GM12864 (cell line): ENCODE results near the gene ZNF462.

Experiments used
- DNase-seq: peaks from one replicate; pipeline ENCODE4 v3.0.0-alpha.2; 2011; ENCODE audit warnings: low read depth
- H3K4me3 ChIP-seq: 2 replicates; pipeline ENCODE4 v1.5.1; 2011; ENCODE audit warnings: mild to moderate bottlenecking, low read depth, low read length, control low read depth
- CTCF ChIP-seq: IDR thresholded peaks from 2 replicates; pipeline ENCODE4 v1.5.1; 2011; ENCODE audit warnings: low read depth, mild to moderate bottlenecking, moderate library complexity, low read length, control low read depth, inconsistent platforms; ENCODE audit errors: missing control alignments

The ZNF462 gene

GRCh38 chr9:107044872-107045271, 181.9 kb downstream of the ZNF462 start:
- H3K4me3 ChIP-seq, result no peak overlapping the region
- TF ChIP-seq CTCF, result peak; percentile 34
- DNase-seq, result no peak

- H3K4me3 ChIP-seq, result no peak overlapping the region
- TF ChIP-seq CTCF, result no peak
- DNase-seq, result peak; percentile 12
These were observed 183.7 kb downstream of the ZNF462 start for GRCh38 chr9:107046692-107047091.

- H3K4me3 ChIP-seq, result no peak overlapping the region
These were observed 186.3 kb downstream of the ZNF462 start for GRCh38 chr9:107049046-107049802.

GRCh38 chr9:107049803-107050184, 186.8 kb downstream of the ZNF462 start:
- no peak for TF ChIP-seq CTCF
- no peak for DNase-seq
- H3K4me3 ChIP-seq, result no peak overlapping the region

More at GRCh38 chr9:107049046-107049802, 186.3 kb downstream of the ZNF462 start:
- no peak for TF ChIP-seq CTCF
- DNase-seq, result no peak

GRCh38 chr9:107051392-107051791, 188.4 kb downstream of the ZNF462 start:
- no peak for DNase-seq
- no peak overlapping the region for H3K4me3 ChIP-seq
- no peak for TF ChIP-seq CTCF

- DNase-seq, result no peak
- no peak for TF ChIP-seq CTCF
- no peak overlapping the region for H3K4me3 ChIP-seq
These were observed 191.2 kb downstream of the ZNF462 start for GRCh38 chr9:107054146-107054545.

GRCh38 chr9:107059220-107059619, 196.3 kb downstream of the ZNF462 start:
- TF ChIP-seq CTCF, result no peak
- no peak overlapping the region for H3K4me3 ChIP-seq
- DNase-seq, result no peak
